ENCODE results near the gene ADAM8. TPM values are rescaled to one million over a fixed set of nuclear protein-coding genes. Genes with fewer than 3 reads are reported as not detected.

The ADAM8 gene
- total and polyA plus RNA-seq, 2 donors (not counting 1 experiment from before 2014, with no cell fraction given), result 116 to 196 TPM

GRCh38 chr10:133287832-133288500 is 11.3 kb upstream of the ADAM8 start:
- no peaks in the 10 kb centered on the region for H3K79me2 ChIP-seq (ENCODE audit: control insufficient read depth, insufficient read depth, low read length)
- no peak overlapping the region for H3K4me3 ChIP-seq (ENCODE audit: control extremely low read depth in 1 of 5, extremely low read depth in 1 of 5, insufficient read depth in 1 of 5, low read depth in 2 of 5, low read length in 4 of 5)
- ChIA-PET CTCF (no interaction called here), POLR2A (no interaction called here)
- TF ChIP-seq CTCF (IDR thresholded peaks at IDR 0.05) (no peak), EZH2 (IDR thresholded peaks at IDR 0.05; ENCODE audit: borderline replicate concordance, insufficient read depth, low read depth, low read length, poor library complexity, severe bottlenecking) (no peak)
- H3K36me3 ChIP-seq (replicated peaks in 1 of 2; ENCODE audit: control extremely low read depth in 1 of 2, control insufficient read depth in 1 of 2, extremely low read depth in 1 of 2, insufficient read depth in 2 of 2, low read length in 1 of 2), result peaks cover 1 to 73% of the 10 kb centered on the region in 2 experiments
- ATAC-seq (ENCODE audit: low read depth) (no peak), DNase-seq (no peak)
- no peak overlapping the region for H3K4me3 Mint-ChIP-seq
- no peak overlapping the region for H3K27ac ChIP-seq (ENCODE audit: low read length in 2 of 2)
- no peaks in the 10 kb centered on the region for H3K4me1 Mint-ChIP-seq
- H3K27ac Mint-ChIP-seq, result no peak overlapping the region
- H3K9ac ChIP-seq (ENCODE audit: low read length), result no peak overlapping the region
- no peaks in the 10 kb centered on the region for H3K9me3 ChIP-seq (ENCODE audit: control extremely low read depth in 1 of 3, control insufficient read depth in 2 of 3, insufficient read depth in 1 of 3, low read length in 2 of 3)
- no peaks in the 10 kb centered on the region for H3K4me1 ChIP-seq (ENCODE audit: control insufficient read depth in 2 of 2, insufficient read depth in 2 of 2, low read length in 2 of 2)
- H3K9me3 Mint-ChIP-seq (ENCODE audit: insufficient read depth), result no peaks in the 10 kb centered on the region
- no peaks in the 10 kb centered on the region for H3K27me3 ChIP-seq (replicated peaks in 1 of 4; ENCODE audit: control extremely low read depth in 1 of 4, control insufficient read depth in 3 of 4, insufficient read depth in 4 of 4, low read length in 3 of 4)
- peaks cover 7% of the 10 kb centered on the region for H4K20me1 ChIP-seq (ENCODE audit: control insufficient read depth, insufficient read depth, low read length, poor library complexity, severe bottlenecking)
- WGBS (ENCODE audit: insufficient coverage), result 95% methylated on average over 35 of the region's 46 CpGs
- H2AFZ ChIP-seq (ENCODE audit: insufficient read depth, low read depth, low read length, poor library complexity, severe bottlenecking), result no peak overlapping the region
- no peak overlapping the region for H3K4me2 ChIP-seq (replicated peaks; ENCODE audit: low read depth, low read length, poor library complexity, severe bottlenecking)
- intact Hi-C loops (cut with micrococcal nuclease), result no loop called here
- H3K27me3 Mint-ChIP-seq, result no peaks in the 10 kb centered on the region

- Histone ChIP-seq H2AFZ (ENCODE audit: insufficient read depth, low read depth, low read length, poor library complexity, severe bottlenecking) (no peak overlapping the region), H3K36me3 (replicated peaks in 1 of 2; ENCODE audit: control extremely low read depth in 1 of 2, control insufficient read depth in 1 of 2, extremely low read depth in 1 of 2, insufficient read depth in 2 of 2, low read length in 1 of 2) (peaks cover 1 to 81% of the 10 kb centered on the region in 2 experiments), H3K4me2 (replicated peaks; ENCODE audit: low read depth, low read length, poor library complexity, severe bottlenecking) (no peak overlapping the region), H3K9me3 (ENCODE audit: control extremely low read depth in 1 of 3, control insufficient read depth in 2 of 3, insufficient read depth in 1 of 3, low read length in 2 of 3) (no peaks in the 10 kb centered on the region), H3K27ac (ENCODE audit: low read length in 2 of 2) (no peak overlapping the region), H3K4me1 (ENCODE audit: control insufficient read depth in 2 of 2, insufficient read depth in 2 of 2, low read length in 2 of 2) (no peaks in the 10 kb centered on the region), H3K27me3 (replicated peaks in 1 of 4; ENCODE audit: control extremely low read depth in 1 of 4, control insufficient read depth in 3 of 4, insufficient read depth in 4 of 4, low read length in 3 of 4) (no peaks in the 10 kb centered on the region), H4K20me1 (ENCODE audit: control insufficient read depth, insufficient read depth, low read length, poor library complexity, severe bottlenecking) (no peaks in the 10 kb centered on the region), H3K79me2 (ENCODE audit: control insufficient read depth, insufficient read depth, low read length) (no peaks in the 10 kb centered on the region), H3K9ac (ENCODE audit: low read length) (no peak overlapping the region), H3K4me3 (ENCODE audit: control extremely low read depth in 1 of 5, extremely low read depth in 1 of 5, insufficient read depth in 1 of 5, low read depth in 2 of 5, low read length in 4 of 5) (no peak overlapping the region)
- DNase-seq (no peak), ATAC-seq (ENCODE audit: low read depth) (no peak)
- CTCF ChIA-PET, result no interaction called here
- 90% methylated on average over 14 of the region's 18 CpGs for WGBS (ENCODE audit: insufficient coverage)
- Mint-ChIP-seq H3K9me3 (ENCODE audit: insufficient read depth) (no peaks in the 10 kb centered on the region), H3K4me3 (no peak overlapping the region), H3K4me1 (no peaks in the 10 kb centered on the region), H3K27me3 (no peaks in the 10 kb centered on the region), H3K27ac (no peak overlapping the region)
- intact Hi-C loops (cut with micrococcal nuclease), result no loop called here
- POLR2A ChIA-PET, result no interaction called here
- TF ChIP-seq EZH2 (IDR thresholded peaks at IDR 0.05; ENCODE audit: borderline replicate concordance, insufficient read depth, low read depth, low read length, poor library complexity, severe bottlenecking), result no peak
- TF ChIP-seq CTCF (IDR thresholded peaks at IDR 0.05), result no peak
These were observed 9.7 kb upstream of the ADAM8 start for GRCh38 chr10:133286366-133286765.
